Activated CD8-positive, alpha-beta memory T cell treated with anti-CD3 and anti-CD28 coated beads, Interleukin-2, amount 50 U/mL, for 24 hours (primary cell): ENCODE measurements around the gene FOXE1.

ENCODE experiments used
- DNase-seq: peaks from one replicate; pipeline ENCODE4 v3.0.0-alpha.2; 2020; ENCODE audit errors: extremely low read depth

Gene FOXE1

GRCh38 chr9:97848480-97849237 lies 4.4 kb upstream of the FOXE1 start:
- no peak for DNase-seq

- DNase-seq = no peak
Observed at GRCh38 chr9:97849980-97850379, 3.0 kb upstream of the FOXE1 start.

GRCh38 chr9:97850746-97851445 lies 2.1 kb upstream of the FOXE1 start:
- no peak for DNase-seq

GRCh38 chr9:97851446-97851883 lies 1.6 kb upstream of the FOXE1 start:
- no peak for DNase-seq

- no peak for DNase-seq
Observed at GRCh38 chr9:97852001-97852398, 1.0 kb upstream of the FOXE1 start.

- no peak for DNase-seq
Observed at GRCh38 chr9:97852399-97853055, 499 bp upstream of the FOXE1 start.

GRCh38 chr9:97853844-97854695 lies 1.0 kb downstream of the FOXE1 start:
- DNase-seq = peak; percentile 13

- no peak for DNase-seq
Observed at GRCh38 chr9:97854696-97855485, 1.9 kb downstream of the FOXE1 start.

GRCh38 chr9:97855486-97855875 lies 2.5 kb downstream of the FOXE1 start:
- no peak for DNase-seq

- DNase-seq = no peak
Observed at GRCh38 chr9:97855899-97856298, 2.9 kb downstream of the FOXE1 start.

- DNase-seq = no peak
Observed at GRCh38 chr9:97856857-97857605, 4.0 kb downstream of the FOXE1 start.

- DNase-seq = no peak
Observed at GRCh38 chr9:97857606-97858392, 4.8 kb downstream of the FOXE1 start.

- DNase-seq = no peak
Observed at GRCh38 chr9:97858393-97858713, 5.3 kb downstream of the FOXE1 start.

GRCh38 chr9:97858826-97859225 lies 5.8 kb downstream of the FOXE1 start:
- no peak for DNase-seq

GRCh38 chr9:97859346-97859745 lies 6.3 kb downstream of the FOXE1 start:
- no peak for DNase-seq

- no peak for DNase-seq
Observed at GRCh38 chr9:97860451-97861147, 7.6 kb downstream of the FOXE1 start.

- DNase-seq = no peak
Observed at GRCh38 chr9:97861148-97861475, 8.1 kb downstream of the FOXE1 start.

GRCh38 chr9:97863314-97863713 lies 10.3 kb downstream of the FOXE1 start:
- no peak for DNase-seq

GRCh38 chr9:97864396-97864795 lies 11.4 kb downstream of the FOXE1 start:
- DNase-seq = no peak
